Pulmonary artery endothelial cell (primary cell): ENCODE measurements around the gene CD82. TPM values are rescaled to one million over a fixed set of nuclear protein-coding genes. Genes with fewer than 3 reads are reported as not detected.
"Not testable (repeated sequence)": the region's sequence is repeated elsewhere in the genome, so short reads cannot be mapped to it uniquely, and the experiment has no call there.

ENCODE experiments used
- DNase-seq: peaks from one replicate; pipeline ENCODE4 v3.0.0-alpha.2; 2011; ENCODE audit warnings: low read depth, low spot score
- total RNA-seq: library from RNA; depleted of rRNA; stranded (reverse); fragments of >200 nt; gene quantifications from 2 replicates; pipeline ENCODE4 v1.2.3, GENCODE V29; 2014

The CD82 gene
- total RNA-seq, 1 donor from 2014 or later, result 29.0 TPM

DNA sequence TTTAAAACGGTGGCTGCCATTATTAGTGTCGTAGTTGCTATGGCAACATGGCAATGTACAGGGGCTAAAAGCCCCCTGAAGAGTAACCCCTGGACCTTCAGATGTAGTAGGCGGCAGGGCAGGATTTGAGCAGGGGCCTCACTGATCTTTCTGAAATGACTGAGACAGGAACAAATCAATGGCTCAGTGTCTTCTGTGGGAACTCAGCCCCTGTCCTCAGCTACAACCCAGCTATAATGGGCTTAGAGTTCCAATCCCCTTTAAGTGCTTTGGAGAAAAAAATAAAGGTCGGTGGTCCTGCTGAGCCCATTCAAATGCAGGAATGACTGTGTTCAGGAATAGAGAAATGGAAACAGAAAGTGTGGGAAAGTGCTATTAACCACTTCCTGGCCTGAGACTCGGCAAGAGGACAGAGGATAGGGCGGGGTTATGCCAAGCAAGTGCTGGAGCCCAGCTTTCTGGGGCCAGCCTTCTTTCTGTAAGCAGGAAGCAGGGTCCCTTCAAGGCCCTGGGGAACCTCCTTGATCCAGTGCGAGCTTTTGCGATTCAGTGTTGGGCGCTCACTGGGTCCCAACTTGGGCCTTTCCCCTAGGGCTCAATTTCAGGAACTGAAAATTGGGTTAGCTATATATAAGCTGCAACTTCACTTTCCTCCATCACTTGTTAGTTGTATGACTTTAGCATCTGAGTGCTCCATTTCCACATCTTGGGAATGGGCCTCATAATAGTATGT lies 6.1 kb upstream of the CD82 start:
- DNase-seq, result no peak

GRCh38 chr11:44559940-44560300 lies 5.5 kb upstream of the CD82 start:
- not testable (repeated sequence) for DNase-seq

GRCh38 chr11:44561275-44561805 lies 4.1 kb upstream of the CD82 start:
- DNase-seq, result no peak

- DNase-seq, result no peak
Measured at GRCh38 chr11:44561964-44562734, 3.3 kb upstream of the CD82 start.

DNA sequence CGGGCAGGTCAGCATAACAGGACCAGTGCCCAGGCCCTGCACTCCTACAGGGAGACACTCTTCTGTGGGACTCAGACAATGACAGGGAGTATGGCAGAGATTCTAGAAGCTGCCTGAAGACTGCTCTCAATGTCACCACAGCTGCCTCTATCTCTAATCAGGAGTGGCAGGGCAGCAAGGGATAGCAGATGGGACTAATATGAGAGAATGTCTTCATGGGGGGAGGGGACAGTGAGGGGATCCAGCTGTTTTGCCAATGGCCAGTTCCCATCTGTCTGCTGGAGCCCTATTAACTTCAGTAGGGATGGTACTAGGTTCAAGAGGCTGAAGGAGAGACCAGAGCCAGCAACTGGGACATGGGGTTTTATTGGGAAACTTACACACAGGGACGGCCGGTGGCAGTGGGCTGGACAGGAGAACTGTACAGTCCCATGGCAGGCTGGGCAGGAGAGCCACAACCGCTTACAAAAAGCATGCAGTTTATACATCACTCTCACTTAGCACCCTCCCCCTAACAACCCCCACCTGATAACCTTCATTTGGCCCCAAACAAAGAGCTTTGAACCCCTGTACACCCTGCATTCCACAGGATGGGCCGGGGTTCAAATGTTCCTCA lies 2.5 kb upstream of the CD82 start:
- no peak for DNase-seq

DNA sequence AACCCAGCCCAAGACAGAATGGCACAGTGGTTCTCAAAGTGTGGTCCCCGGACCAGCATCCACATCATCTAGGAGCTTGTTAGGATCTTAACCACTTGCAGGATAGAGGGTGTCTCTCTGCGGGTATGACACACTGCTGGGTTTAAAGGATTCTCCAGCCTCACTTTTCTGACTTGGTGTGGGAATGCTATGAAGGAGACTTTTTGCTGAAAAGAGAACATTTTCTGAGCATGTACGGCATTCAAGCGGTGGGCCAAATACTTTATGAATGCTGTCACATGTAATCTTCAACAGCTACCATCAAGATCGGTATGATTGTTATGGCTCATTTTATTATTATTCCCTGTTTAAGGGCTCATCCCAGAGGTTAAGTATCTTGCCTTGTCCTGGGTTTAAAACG lies 1.8 kb upstream of the CD82 start:
- DNase-seq, result no peak

DNA sequence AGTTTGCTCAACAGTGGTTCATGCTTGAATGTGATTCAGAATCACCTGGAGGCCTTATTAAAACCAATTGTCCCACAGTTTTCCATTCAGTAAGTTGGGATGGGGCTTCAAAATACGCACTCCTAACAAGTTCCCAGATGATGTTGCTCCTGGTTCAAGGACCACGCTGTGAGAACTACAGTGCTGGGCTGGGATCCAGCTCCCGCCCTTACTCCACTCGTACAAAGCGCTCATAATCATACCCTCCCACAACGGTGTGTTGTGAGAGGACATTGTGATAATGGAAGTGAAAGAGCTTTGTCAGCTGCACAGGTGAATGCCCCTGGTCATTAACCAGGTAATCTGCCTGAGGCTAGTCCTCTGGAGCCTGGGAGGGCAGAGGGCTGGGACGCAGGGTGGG lies 1.3 kb upstream of the CD82 start:
- DNase-seq, result no peak

DNA sequence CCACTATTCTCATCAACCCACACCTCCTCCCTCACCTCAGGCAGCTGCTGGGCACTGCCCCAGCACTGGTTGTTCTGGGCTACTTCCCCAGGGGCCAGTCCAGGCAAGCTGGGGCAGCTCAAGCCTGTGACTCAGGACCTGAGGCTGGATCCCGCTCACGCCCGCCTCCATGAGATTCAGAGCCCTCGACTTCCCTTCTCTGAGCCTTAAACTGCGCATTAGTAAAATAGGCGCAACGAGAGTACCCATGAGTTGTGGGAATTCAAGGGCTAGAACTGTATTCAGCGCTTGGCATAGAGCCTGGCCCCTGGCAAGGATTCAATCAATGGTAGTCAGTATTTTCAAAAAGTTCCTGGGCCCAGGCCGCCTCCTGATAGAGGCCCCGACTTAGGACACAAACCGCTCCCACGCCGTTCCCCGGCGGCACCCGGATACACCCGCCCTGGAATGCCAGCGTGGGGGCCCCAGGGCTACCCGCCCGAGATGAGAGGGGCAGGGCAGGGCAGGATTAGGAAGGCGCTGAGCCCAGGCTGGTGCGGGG lies 723 bp upstream of the CD82 start:
- DNase-seq, result peak; percentile 36

DNA sequence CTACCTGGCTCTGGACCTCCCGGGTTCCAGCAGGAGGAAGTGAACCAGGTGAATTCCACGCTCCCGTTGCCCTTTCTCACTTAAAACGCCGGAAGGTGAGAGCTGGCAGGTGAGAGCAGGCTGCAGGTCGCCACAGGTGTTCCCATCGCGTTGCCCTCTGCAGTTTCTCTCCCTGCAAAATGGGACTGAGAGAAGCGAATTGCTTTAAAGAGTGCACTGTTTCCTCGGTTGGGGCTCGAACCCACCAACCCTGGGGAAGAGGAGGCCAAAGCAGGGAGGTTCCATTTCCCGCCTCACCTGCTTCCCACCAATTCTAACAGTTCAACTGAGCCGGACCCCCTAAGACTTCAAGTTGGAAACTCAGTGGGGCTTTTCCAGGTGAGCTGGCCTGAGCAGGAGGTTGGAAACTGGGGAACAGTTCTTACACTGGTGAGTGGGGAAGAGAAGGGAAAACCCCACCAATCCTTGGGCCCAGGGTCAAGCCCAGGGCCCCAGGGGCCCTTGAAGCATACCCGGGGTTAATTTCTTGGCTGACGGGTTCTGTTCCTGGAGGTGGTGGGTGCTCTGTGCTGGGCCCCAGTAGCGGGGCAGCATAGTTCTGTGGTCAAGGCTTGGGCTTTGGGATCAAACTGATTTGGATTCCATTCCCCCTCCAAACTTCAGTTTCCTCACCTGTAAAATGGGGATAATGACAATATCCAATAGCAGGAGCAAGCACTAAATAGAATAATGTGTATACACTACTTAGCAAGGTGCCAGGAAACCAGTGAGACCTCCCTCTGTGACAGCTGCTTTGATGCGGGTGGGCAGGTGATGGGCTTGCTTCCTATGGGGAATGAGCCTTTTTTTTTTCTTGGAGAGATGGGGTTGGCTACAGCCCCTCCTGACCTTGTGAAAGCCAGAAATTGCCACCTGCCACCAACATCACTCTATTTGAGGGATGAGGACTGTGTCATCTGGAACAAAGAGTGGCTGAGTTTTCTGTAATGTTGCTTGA lies 788 bp downstream of the CD82 start:
- no peak for DNase-seq

DNA sequence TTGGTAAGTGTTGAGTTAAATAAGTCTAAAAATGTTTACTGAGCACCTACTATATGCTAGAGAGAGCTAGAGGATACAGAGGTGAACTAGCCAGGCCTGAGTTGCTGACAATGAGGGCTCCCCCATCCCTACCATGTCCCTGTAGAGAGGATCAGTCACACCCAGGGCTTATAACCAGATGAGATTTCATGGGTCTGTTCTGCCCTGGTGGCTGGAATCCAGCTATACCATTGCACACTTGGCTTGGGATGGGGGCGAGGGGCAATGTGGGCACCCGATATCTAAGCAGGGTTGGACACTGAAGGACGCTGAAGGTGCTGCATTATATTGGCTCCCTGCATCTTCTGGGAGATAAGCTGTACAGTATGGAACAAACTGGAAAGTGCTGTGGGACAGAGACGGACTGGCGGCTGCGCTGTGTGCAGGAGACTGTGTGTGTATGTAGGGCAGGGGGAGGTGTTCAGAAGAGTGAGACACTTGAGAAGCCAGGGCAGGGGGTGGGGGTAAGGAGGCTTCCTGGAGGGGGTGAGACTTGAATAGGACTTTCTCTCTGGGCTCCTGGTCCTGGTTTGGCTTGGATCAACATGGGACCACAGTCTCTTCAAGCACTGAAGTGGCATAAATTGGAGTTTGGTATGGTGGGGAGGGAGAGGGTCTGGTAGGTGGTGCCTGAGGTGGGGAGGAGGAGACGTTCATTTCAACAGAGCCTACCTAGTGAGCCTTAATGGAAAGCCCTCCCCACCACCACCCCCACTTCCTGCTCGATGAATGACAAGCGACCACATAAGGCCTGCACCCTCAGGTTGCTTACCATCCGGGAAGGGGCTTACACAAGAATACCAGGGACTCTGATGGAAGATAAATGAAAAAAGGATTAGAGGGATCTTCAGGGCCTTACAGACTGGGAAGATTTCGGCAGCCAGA lies 1.8 kb downstream of the CD82 start:
- no peak for DNase-seq

DNA sequence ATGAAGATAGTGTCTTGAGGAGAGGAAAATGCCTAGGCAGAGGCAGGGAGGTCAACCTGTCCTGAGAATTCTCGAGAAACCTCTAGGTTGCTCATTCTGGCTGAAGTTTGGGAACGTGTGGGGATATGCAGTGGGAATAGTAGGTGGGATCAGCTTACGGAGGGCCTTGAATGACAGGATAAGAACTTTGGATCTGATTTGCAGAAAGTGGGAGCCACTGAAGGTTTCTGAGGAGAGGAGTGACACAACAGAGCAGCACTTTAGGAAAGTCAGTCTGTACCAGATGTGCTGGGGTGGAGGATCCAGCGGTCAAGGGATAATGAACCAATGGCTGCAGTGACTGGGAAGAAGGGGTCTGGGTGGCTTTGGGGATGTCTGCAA lies 2.4 kb downstream of the CD82 start:
- no peak for DNase-seq

DNA sequence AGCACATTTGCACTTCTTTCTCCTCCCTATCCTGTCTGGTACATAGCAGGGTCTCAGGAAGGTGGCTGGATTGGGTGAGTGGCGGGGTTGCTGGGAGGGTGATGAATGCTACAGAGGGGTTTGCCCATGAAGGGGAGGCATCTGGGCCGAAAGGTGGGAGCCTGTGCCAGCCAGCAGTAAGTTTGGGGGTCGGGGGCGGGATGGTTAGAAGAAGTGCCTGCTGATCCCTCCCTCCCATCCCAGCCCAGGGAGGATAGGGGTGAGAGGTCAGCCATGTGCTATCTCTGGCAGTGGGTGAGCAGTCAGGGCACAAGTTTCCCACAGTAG lies 2.8 kb downstream of the CD82 start:
- no peak for DNase-seq

GRCh38 chr11:44568658-44569473 lies 3.4 kb downstream of the CD82 start:
- peak; percentile 92 for DNase-seq

DNA sequence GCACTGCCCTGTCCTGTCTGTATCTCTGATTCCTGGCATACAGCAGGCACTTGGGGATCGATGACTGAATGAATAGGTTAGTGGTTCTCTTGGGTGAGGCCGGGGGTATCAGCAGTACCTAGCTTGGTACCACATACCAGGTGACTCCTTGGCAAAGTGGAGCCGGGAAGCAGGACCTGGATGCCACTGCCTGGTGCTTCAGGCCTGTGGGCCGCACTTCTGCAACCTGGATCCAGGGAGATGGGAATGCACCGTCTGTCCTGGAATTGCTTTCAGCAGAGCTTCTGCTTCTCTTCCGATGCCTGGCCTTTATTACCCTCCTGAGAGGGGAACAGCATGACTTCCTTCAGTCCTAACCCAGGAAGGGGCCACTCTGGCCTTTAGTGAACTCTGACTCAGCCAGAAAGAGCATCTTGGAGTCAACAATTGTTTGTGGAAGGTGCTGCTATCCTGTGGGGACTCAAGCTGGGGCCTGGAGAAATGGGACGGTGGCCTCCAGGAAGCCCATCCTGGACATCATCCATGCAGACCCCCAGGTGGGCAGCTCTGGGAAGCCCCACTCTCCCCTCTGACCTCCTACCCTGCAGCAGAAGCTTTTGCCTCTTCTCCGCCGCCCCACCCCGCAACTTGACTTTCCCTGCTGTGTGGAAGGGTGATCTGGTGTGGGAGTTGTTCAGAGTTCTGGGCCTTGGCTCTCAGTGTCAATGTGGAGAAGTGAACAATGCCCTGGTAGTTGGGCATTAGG lies 5.1 kb downstream of the CD82 start:
- DNase-seq, result no peak

DNA sequence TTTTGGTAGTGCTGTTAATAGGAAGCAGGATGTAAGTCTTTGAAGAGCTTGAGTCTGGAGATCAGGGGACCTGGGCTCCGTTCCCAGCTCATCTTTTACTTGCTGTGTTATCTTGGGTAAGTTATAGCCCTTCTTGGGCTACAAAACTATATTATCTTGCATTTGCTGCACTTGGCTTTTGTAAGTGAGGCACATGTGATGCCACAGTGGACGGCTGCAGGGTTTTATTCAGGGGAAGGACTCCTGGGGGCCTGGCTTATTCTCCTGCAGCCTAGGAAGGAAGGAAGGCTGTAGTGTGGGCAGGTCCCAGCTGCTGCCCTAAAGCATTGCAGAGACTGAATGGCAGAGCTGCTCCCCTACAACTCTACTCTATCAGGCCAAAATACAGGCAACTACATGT lies 6.4 kb downstream of the CD82 start:
- no peak for DNase-seq

DNA sequence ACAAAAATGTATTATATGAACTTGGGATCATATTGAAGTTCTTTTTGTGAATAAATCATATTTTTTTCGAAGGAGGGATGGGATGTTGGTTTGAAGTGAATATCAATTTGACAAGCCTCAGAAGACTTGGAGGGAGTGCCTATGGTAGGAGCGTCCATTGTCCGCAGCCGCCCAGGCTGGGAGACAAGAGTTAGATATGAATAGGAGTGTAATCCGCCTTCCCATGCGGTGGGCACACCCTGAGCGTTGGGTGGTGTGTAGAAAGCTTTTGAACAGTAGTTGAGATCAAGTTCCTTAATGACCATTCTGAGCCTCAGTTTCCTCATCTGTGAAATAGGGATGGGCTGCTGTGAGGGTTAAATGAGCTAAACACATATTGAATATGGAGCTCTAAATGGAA lies 7.0 kb downstream of the CD82 start:
- DNase-seq, result no peak

DNA sequence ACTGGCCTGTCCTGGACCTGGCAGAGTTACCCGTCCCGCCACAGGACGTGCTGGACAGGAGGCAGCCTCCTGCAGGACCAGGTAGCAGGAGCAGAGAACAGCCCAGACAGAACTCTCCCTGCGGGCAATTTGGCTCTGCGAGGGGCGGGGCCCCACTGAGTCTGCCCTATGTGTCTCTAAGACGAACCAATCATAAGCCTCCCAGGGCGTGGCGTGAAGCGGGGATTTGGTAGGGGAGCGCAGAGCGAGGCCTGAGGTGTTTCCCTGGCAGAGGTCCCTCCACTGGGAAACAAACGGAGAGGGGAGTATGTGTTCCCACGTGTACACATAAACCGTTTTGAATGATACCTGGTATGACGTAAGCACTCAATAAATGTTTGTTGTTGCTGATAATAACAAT lies 7.4 kb downstream of the CD82 start:
- no peak for DNase-seq

DNA sequence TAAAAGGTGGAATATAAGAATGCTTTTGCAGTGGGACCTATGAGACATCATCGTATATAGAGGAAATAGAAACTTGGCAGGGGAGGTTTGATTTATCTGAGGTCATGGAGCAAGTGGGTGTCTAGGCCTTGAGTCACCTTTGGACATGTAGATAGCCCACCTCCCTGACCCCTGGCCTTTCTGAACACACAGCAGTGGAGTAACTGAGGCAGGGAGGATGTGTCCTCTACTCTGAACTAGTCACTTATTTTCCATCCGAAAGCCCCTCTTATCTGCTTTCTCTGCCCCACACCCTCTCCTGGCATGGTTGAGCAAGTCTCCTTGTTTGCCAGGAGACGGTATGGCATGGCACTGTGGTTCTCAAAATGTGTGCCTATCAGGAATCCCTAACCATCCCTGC lies 7.9 kb downstream of the CD82 start:
- DNase-seq, result no peak
